Esophagus squamous epithelium (tissue), 4 donors: ENCODE measurements around the gene PLD2.
A peak's percentile ranks its signal among the peaks of the same experiment; 100 is the strongest.

Experiments used
- POLR2A ChIP-seq, 4 donors: fragments of 450-650 bp; IDR thresholded peaks; one replicate each; pipeline ENCODE4 v1.6.1; 2017; ENCODE audit warnings: antibody characterized with exemption in 4 of 4, mild to moderate bottlenecking in 4 of 4, moderate library complexity in 3 of 4
- TF ChIP-seq, protein P1 (sequence below), 6 experiments: fragments of 450-650 bp in 4 of 6; fragments of 200-600 bp in 2 of 6; sonication (generic) in 2 of 6; IDR thresholded peaks; one replicate each; pipeline ENCODE4 v1.5.1; 2016 to 2019; ENCODE audit warnings: antibody characterized with exemption in 6 of 6, mild to moderate bottlenecking in 4 of 6, moderate library complexity in 4 of 6

DNA sequence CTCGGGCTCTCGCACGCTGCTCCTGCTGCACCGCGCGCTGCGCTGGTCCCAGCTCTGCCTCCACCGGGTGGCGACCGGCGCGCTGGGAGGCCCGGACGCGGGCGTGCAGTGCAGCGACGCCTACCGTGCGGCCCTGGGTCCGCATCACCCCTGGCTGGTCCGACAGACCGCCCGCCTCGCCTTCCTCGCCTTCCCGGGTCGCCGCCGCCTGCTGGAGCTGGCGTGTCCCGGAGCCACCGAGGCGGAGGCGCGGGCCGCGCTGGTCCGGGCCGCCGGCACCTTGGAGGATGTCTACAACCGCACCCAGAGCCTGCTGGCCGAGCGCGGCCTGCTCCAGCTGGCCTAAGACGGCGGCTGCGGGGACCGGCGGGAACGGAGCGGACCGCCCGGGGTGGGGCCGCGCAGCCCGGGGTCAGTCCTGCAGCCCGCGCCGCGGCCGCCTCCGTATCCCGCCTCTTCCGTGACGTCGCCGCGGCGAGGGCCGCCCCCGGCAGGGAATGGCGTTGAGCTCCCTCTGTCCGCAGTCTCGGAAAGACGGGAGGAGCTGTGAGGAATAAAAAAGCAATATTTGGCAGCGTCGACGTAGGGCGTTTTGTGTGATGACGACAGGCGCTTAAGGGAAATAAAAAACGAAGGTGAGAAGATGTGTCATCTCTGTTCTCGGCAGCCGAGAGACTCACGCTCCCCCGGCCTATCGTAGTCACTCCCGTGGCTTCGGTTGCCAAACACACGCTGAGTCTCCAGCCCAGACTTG is 16.8 kb upstream of the PLD2 start:
- TF ChIP-seq, protein P1, sequence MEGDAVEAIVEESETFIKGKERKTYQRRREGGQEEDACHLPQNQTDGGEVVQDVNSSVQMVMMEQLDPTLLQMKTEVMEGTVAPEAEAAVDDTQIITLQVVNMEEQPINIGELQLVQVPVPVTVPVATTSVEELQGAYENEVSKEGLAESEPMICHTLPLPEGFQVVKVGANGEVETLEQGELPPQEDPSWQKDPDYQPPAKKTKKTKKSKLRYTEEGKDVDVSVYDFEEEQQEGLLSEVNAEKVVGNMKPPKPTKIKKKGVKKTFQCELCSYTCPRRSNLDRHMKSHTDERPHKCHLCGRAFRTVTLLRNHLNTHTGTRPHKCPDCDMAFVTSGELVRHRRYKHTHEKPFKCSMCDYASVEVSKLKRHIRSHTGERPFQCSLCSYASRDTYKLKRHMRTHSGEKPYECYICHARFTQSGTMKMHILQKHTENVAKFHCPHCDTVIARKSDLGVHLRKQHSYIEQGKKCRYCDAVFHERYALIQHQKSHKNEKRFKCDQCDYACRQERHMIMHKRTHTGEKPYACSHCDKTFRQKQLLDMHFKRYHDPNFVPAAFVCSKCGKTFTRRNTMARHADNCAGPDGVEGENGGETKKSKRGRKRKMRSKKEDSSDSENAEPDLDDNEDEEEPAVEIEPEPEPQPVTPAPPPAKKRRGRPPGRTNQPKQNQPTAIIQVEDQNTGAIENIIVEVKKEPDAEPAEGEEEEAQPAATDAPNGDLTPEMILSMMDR (IDR thresholded peaks at IDR 0.05) = peak; percentile 68 to 94 (median 84)
- peak in 3 of 4 donors; percentile 52 to 90 (median 89) for TF ChIP-seq POLR2A (IDR thresholded peaks at IDR 0.05)
